Natural killer cell (primary cell): ENCODE measurements around the gene KANSL1L. TPM values are rescaled to one million over a fixed set of nuclear protein-coding genes. Genes with fewer than 3 reads are reported as not detected.

Experiments used
- ATAC-seq, 3 donors: fragments of 150-1000 bp in 2 of 3; fragments of 200-7000 bp in 1 of 3; cut with Tn5 transposase; 1 replicate in 1 of 3; 2 replicates in 2 of 3; pipeline ENCODE4 v1.10.0; 2021; ENCODE audit warnings: mild to moderate bottlenecking in 2 of 3, moderate library complexity in 2 of 3
- DNase-seq, 2 donors: peaks; one replicate each; pipeline versions ENCODE4 v3.0.0 to v3.0.0-alpha.2; 2013 to 2021; ENCODE audit warnings: mixed read lengths in 1 of 2
- H3K27ac ChIP-seq: one replicate; pipeline ENCODE4 v1.5.1; 2013; ENCODE audit warnings: mild to moderate bottlenecking, low read length
- H3K27me3 ChIP-seq: one replicate; pipeline ENCODE4 v1.6.1; 2013; ENCODE audit warnings: low read length; ENCODE audit not compliant: control insufficient read depth, insufficient read depth
- H3K36me3 ChIP-seq: one replicate; pipeline ENCODE4 v1.6.1; 2013; ENCODE audit warnings: low read length; ENCODE audit not compliant: control insufficient read depth, insufficient read depth
- H3K4me1 ChIP-seq: one replicate; pipeline ENCODE4 v1.6.1; 2013; ENCODE audit warnings: low read length; ENCODE audit not compliant: control insufficient read depth, insufficient read depth
- H3K4me3 ChIP-seq: one replicate; pipeline ENCODE4 v1.5.1; 2013; ENCODE audit warnings: low read length
- H3K9me3 ChIP-seq: one replicate; pipeline ENCODE4 v1.6.1; 2013; ENCODE audit warnings: low read length; ENCODE audit not compliant: control insufficient read depth, insufficient read depth
- H3K27ac Mint-ChIP-seq, 2 donors: one replicate each; pipeline ENCODE4 v1.8.0; 2022; ENCODE audit warnings: mild to moderate bottlenecking in 2 of 2, mixed read lengths in 2 of 2, moderate library complexity in 1 of 2
- H3K27me3 Mint-ChIP-seq, 2 donors: one replicate each; pipeline ENCODE4 v1.8.0; 2022; ENCODE audit warnings: low read depth in 2 of 2, mixed read lengths in 2 of 2
- H3K36me3 Mint-ChIP-seq: one replicate; pipeline ENCODE4 v1.8.0; 2022; ENCODE audit warnings: mixed read lengths
- H3K4me1 Mint-ChIP-seq, 2 donors: one replicate each; pipeline ENCODE4 v1.8.0; 2022; ENCODE audit warnings: mixed read lengths in 2 of 2
- H3K4me3 Mint-ChIP-seq: one replicate; pipeline ENCODE4 v1.8.0; 2022; ENCODE audit warnings: mild to moderate bottlenecking, moderate library complexity, mixed read lengths
- H3K9me3 Mint-ChIP-seq, 2 donors: one replicate each; pipeline ENCODE4 v1.8.0; 2022; ENCODE audit warnings: mixed read lengths in 2 of 2
- WGBS: methylation state at CpG from one replicate; pipeline ENCODE4 v1.1.7; 2013; ENCODE audit warnings: missing lambda C conversion rate; ENCODE audit not compliant: insufficient coverage; 5-methylcytosine and 5-hydroxymethylcytosine counted together
- intact Hi-C: fragments of 100-400 bp; cut with micrococcal nuclease; formaldehyde crosslinking; loops from one replicate; pipeline ENCODE4 v1.14.2; 2022
- total RNA-seq, 4 donors: library from RNA; stranded (reverse); fragments of 120-200 nt in 1 of 4; gene quantifications; one replicate each; pipeline versions ENCODE4 v1.2.3 to v1.2.4, GENCODE V29; 2013 to 2022
- TF ChIP-seq, protein P1 (sequence below): fragments of 200-600 bp; IDR thresholded peaks from one replicate; pipeline ENCODE4 v1.8.0; 2022; ENCODE audit warnings: antibody characterized with exemption

The KANSL1L gene
- total RNA-seq, 3 donors from 2014 or later (not counting 1 experiment from before 2014, with no cell fraction given): 7.6 to 11.2 (median 9.5) TPM

- intact Hi-C loops: no loop called here
- Mint-ChIP-seq H3K36me3 (no peaks in the 10 kb centered on the region), H3K27me3 (peaks cover 0 to 6% of the 10 kb centered on the region in 2 donors), H3K4me3 (no peak overlapping the region), H3K9me3 (no peaks in the 10 kb centered on the region), H3K4me1 (no peaks in the 10 kb centered on the region), H3K27ac (no peak overlapping the region)
- H3K4me3 ChIP-seq: no peak overlapping the region
- no peak overlapping the region for H3K27ac ChIP-seq
- TF ChIP-seq, protein P1, sequence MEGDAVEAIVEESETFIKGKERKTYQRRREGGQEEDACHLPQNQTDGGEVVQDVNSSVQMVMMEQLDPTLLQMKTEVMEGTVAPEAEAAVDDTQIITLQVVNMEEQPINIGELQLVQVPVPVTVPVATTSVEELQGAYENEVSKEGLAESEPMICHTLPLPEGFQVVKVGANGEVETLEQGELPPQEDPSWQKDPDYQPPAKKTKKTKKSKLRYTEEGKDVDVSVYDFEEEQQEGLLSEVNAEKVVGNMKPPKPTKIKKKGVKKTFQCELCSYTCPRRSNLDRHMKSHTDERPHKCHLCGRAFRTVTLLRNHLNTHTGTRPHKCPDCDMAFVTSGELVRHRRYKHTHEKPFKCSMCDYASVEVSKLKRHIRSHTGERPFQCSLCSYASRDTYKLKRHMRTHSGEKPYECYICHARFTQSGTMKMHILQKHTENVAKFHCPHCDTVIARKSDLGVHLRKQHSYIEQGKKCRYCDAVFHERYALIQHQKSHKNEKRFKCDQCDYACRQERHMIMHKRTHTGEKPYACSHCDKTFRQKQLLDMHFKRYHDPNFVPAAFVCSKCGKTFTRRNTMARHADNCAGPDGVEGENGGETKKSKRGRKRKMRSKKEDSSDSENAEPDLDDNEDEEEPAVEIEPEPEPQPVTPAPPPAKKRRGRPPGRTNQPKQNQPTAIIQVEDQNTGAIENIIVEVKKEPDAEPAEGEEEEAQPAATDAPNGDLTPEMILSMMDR: no peak
- no peaks in the 10 kb centered on the region for H3K27me3 ChIP-seq
- H3K9me3 ChIP-seq: no peaks in the 10 kb centered on the region
- ATAC-seq: no peak
- DNase-seq: no peak
- H3K4me1 ChIP-seq: no peaks in the 10 kb centered on the region
- WGBS: 39% methylated on average over 1 of the region's 1 CpG
- no peaks in the 10 kb centered on the region for H3K36me3 ChIP-seq
These were observed 196.6 kb downstream of the KANSL1L start for GRCh38 chr2:209974576-209974975.

- TF ChIP-seq, protein P1: no peak
- Mint-ChIP-seq H3K36me3 (no peaks in the 10 kb centered on the region), H3K9me3 (no peaks in the 10 kb centered on the region), H3K4me3 (no peak overlapping the region), H3K27me3 (peaks cover 0 to 6% of the 10 kb centered on the region in 2 donors), H3K4me1 (no peaks in the 10 kb centered on the region), H3K27ac (no peak overlapping the region)
- no peak overlapping the region for H3K27ac ChIP-seq
- ATAC-seq (no peak), DNase-seq (no peak)
- H3K27me3 ChIP-seq: no peaks in the 10 kb centered on the region
- no peak overlapping the region for H3K4me3 ChIP-seq
- no peaks in the 10 kb centered on the region for H3K9me3 ChIP-seq
- intact Hi-C loops: no loop called here
- no peaks in the 10 kb centered on the region for H3K4me1 ChIP-seq
- WGBS: 14% methylated on average over 1 of the region's 1 CpG
- no peaks in the 10 kb centered on the region for H3K36me3 ChIP-seq
These were observed 197.9 kb downstream of the KANSL1L start for GRCh38 chr2:209973328-209973727.

Other genes with a start within 250 kb of the KANSL1L start
- 10 to 100 TPM; 36.2 to 57.4 (median 52.4) TPM for gene RPE, start 168.8 kb downstream of the KANSL1L start, total RNA-seq
- not detected for gene ACADL, start 54.0 kb upstream of the KANSL1L start, total RNA-seq
- not detected for gene MYL1, start 143.8 kb upstream of the KANSL1L start, total RNA-seq